HepG2 (cell line): Measurements from ENCODE around the gene APOL5. TPM values are rescaled to one million over a fixed set of nuclear protein-coding genes. Genes with fewer than 3 reads are reported as not detected.

Experiments used
- ATAC-seq: fragments of 200-7000 bp; cut with Tn5 transposase; 3 replicates; pipeline ENCODE4 v1.9.1; 2020; ENCODE audit warnings: mild to moderate bottlenecking, moderate library complexity
- BruUV-seq: library from RNA; stranded (reverse); fragments of 400-500 nt; replicated peaks from 2 replicates; lab custom pipeline; 2021; lab: Mats Ljungman, UMichigan
- CTCF ChIA-PET: fragments of 300-600 bp; formaldehyde crosslinking; extraction: SDS; loops from one replicate; lab custom pipeline; 2021; ENCODE audit warnings: low total read pairs, inconsistent platforms, low intra/inter-chr PET ratio; lab: Yijun Ruan, JAX
- POLR2A ChIA-PET: fragments of 350-600 bp; sonication (Branson Sonifier 250); formaldehyde crosslinking; loops from one replicate; lab custom pipeline; 2020; ENCODE audit warnings: antibody characterized with exemption, inconsistent platforms; lab: Yijun Ruan, JAX
- DNase-seq: peaks from one replicate; pipeline ENCODE4 v3.0.0-alpha.2; 2015; ENCODE audit warnings: low spot score
- FAIRE-seq: peaks from 3 replicates; lab custom pipeline; 2011; peaks lifted over from hg19 to GRCh38; lab: Jason Lieb, UNC
- H2AFZ ChIP-seq: one replicate; pipeline ENCODE4 v1.6.1; 2011; ENCODE audit warnings: low read length, inconsistent platforms
- H3K27ac ChIP-seq: fragments of 300-600 bp; 3 replicates; pipeline ENCODE4 v1.8.0; 2011; ENCODE audit warnings: mixed run types, mild to moderate bottlenecking, mixed read lengths, low read length, inconsistent platforms; ENCODE audit not compliant: insufficient read depth; ENCODE audit errors: extremely low read length
- H3K27me3 ChIP-seq, 2 experiments: fragments of 200-600 bp in 1 of 2; 2 replicates in 1 of 2; 3 replicates in 1 of 2; pipeline versions ENCODE4 v1.6.0 to v1.8.0; 2011; ENCODE audit warnings: low read length in 2 of 2, mild to moderate bottlenecking in 2 of 2, moderate library complexity in 2 of 2, inconsistent platforms in 1 of 2; ENCODE audit not compliant: insufficient read depth in 2 of 2, control insufficient read depth in 1 of 2
- H3K36me3 ChIP-seq, 2 experiments: fragments of 200-600 bp in 1 of 2; replicated peaks in 1 of 2; 2 replicates in 1 of 2; 3 replicates in 1 of 2; pipeline versions ENCODE4 v1.5.1 to v1.8.0; 2011; ENCODE audit warnings: low read length in 2 of 2, inconsistent platforms in 1 of 2; ENCODE audit not compliant: insufficient read depth in 2 of 2, control insufficient read depth in 1 of 2
- H3K4me1 ChIP-seq: 2 replicates; pipeline ENCODE4 v1.5.1; 2012; ENCODE audit warnings: low read length, inconsistent platforms; ENCODE audit not compliant: insufficient read depth
- H3K4me2 ChIP-seq: 2 replicates; pipeline ENCODE4 v1.6.0; 2011; ENCODE audit warnings: low read depth, low read length, inconsistent platforms
- H3K4me3 ChIP-seq, 3 experiments: fragments of 200-600 bp in 1 of 3; sonication (generic), shearing (Covaris generic) in 1 of 3; replicated peaks in 1 of 3; 2 replicates each; pipeline ENCODE4 v1.5.1; 2011 to 2016; ENCODE audit warnings: low read length in 3 of 3, inconsistent platforms in 2 of 3, low read depth in 2 of 3, mild to moderate bottlenecking in 2 of 3, control low read depth in 1 of 3, mixed read lengths in 1 of 3; ENCODE audit not compliant: insufficient read depth in 1 of 3
- H3K79me2 ChIP-seq: one replicate; pipeline ENCODE4 v1.6.1; 2011; ENCODE audit warnings: low read length, inconsistent platforms; ENCODE audit not compliant: insufficient read depth
- H3K9ac ChIP-seq: 2 replicates; pipeline ENCODE4 v1.6.0; 2011; ENCODE audit warnings: mild to moderate bottlenecking, low read depth, low read length, inconsistent platforms; ENCODE audit not compliant: insufficient read depth
- H3K9me3 ChIP-seq: 2 replicates; pipeline ENCODE4 v1.5.1; 2012; ENCODE audit warnings: mild to moderate bottlenecking, low read length
- H4K20me1 ChIP-seq: 2 replicates; pipeline ENCODE4 v1.6.0; 2011; ENCODE audit warnings: inconsistent platforms, mild to moderate bottlenecking, low read length, moderate library complexity; ENCODE audit not compliant: insufficient read depth
- AGO2 ChIP-seq: fragments of 200-400 bp; formaldehyde crosslinking; optimal IDR thresholded peaks from 2 replicates; pipeline ENCODE3; 2017; ENCODE audit warnings: mild to moderate bottlenecking, low read depth, low read length, moderate library complexity
- AKNA ChIP-seq: sonication (generic); formaldehyde crosslinking; IDR thresholded peaks from 2 replicates; pipeline ENCODE4 v1.4.0; 2020; ENCODE audit warnings: missing genetic modification reagents, borderline replicate concordance
- ARNT ChIP-seq: fragments of 450-650 bp; IDR thresholded peaks from 2 replicates; pipeline ENCODE4 v1.6.1; 2017
- DNMT3B ChIP-seq: conservative IDR thresholded peaks from 2 replicates; pipeline ENCODE4 v1.6.1; 2016; ENCODE audit warnings: missing biosample characterization, control low read depth
- ESRRA ChIP-seq: sonication (generic); formaldehyde crosslinking; IDR thresholded peaks from 2 replicates; pipeline ENCODE4 v1.5.1; 2020; ENCODE audit warnings: mild to moderate bottlenecking, low read depth, missing genetic modification reagents
- HES4 ChIP-seq: sonication (generic); formaldehyde crosslinking; IDR thresholded peaks from 2 replicates; pipeline ENCODE4 v1.9.0; 2021; ENCODE audit warnings: mild to moderate bottlenecking, missing genetic modification reagents, borderline replicate concordance
- HNRNPL ChIP-seq: fragments of 200-400 bp; formaldehyde crosslinking; IDR thresholded peaks from 2 replicates; pipeline ENCODE4 v1.6.1; 2017; ENCODE audit warnings: mild to moderate bottlenecking, low read depth, low read length
- NFE2 ChIP-seq: sonication (generic); formaldehyde crosslinking; IDR thresholded peaks from 2 replicates; pipeline ENCODE4 v1.4.0; 2020; ENCODE audit warnings: missing genetic modification reagents
- PAF1 ChIP-seq: IDR thresholded peaks from 2 replicates; pipeline ENCODE4 v1.6.1; 2016; ENCODE audit warnings: missing genetic modification reagents, missing compliant biosample characterization
- RFXANK ChIP-seq: IDR thresholded peaks from 2 replicates; pipeline ENCODE4 v1.6.1; 2016
- SMC3 ChIP-seq: IDR thresholded peaks from 2 replicates; pipeline ENCODE4 v1.6.1; 2011; ENCODE audit warnings: low read length, improper control_type of control experiment
- THAP7 ChIP-seq: sonication (generic); formaldehyde crosslinking; IDR thresholded peaks from 2 replicates; pipeline ENCODE4 v1.8.1; 2023; ENCODE audit warnings: mild to moderate bottlenecking, missing genetic modification reagents
- U2AF1 ChIP-seq: fragments of 200-400 bp; formaldehyde crosslinking; optimal IDR thresholded peaks from 2 replicates; pipeline ENCODE3; 2017; ENCODE audit warnings: mild to moderate bottlenecking, low read depth, low read length
- ZC3H4 ChIP-seq: sonication (generic); formaldehyde crosslinking; IDR thresholded peaks from 2 replicates; pipeline ENCODE4 v1.4.0; 2020; ENCODE audit warnings: missing genetic modification reagents, borderline replicate concordance
- ZNF251 ChIP-seq: sonication (generic); formaldehyde crosslinking; IDR thresholded peaks from 2 replicates; pipeline ENCODE4 v1.9.0; 2021; ENCODE audit warnings: mild to moderate bottlenecking, missing genetic modification reagents
- ZNF75D ChIP-seq: sonication (generic); formaldehyde crosslinking; IDR thresholded peaks from 2 replicates; pipeline ENCODE4 v1.8.1; 2023; ENCODE audit warnings: missing genetic modification reagents, mild to moderate bottlenecking, borderline replicate concordance
- WGBS: methylation state at CpG from one replicate; pipeline ENCODE4 v1.1.6; 2017; ENCODE audit warnings: low lambda C conversion rate; 5-methylcytosine and 5-hydroxymethylcytosine counted together
- in situ Hi-C: cut with HindIII; loops from 2 replicates; pipeline ENCODE4 v1.10.0; 2017; ENCODE audit warnings: low pct_unique_long_range_greater_than_20kb; ENCODE audit not compliant: extremely low pct_ligation_motif_present
- intact Hi-C: fragments of 100-400 bp; cut with micrococcal nuclease; formaldehyde crosslinking; loops from one replicate; pipeline ENCODE4 v1.10.0; 2022; ENCODE audit not compliant: unreplicated experiment
- polyA plus RNA-seq, 8 experiments: library from polyadenylated mRNA; depleted of rRNA in 3 of 8; stranded (reverse) in 7 of 8; unstranded in 1 of 8; fragments of >200 nt; fragmentation: Illumina TruSeq in 4 of 8; extraction: Trizol in 4 of 8; gene quantifications; 2 replicates each; pipeline versions ENCODE4 v1.2.1 to v1.2.3, GENCODE V29; 2011 to 2016; ENCODE audit warnings: low read depth in 4 of 8, missing spikeins in 1 of 8, mixed read lengths in 1 of 8; ENCODE audit not compliant: insufficient read depth in 1 of 8
- total RNA-seq, 5 experiments: library from RNA; depleted of rRNA; stranded (reverse); fragments of >200 nt; fragmentation: Illumina TruSeq; extraction: Trizol; gene quantifications; 2 replicates each; pipeline ENCODE4 v1.2.3, GENCODE V29; 2016; ENCODE audit warnings: low read depth in 1 of 5
- TF ChIP-seq, protein P1 (sequence below): sonication (generic); formaldehyde crosslinking; IDR thresholded peaks from 2 replicates; pipeline ENCODE4 v1.8.0; 2022; ENCODE audit warnings: mild to moderate bottlenecking, missing genetic modification reagents, borderline replicate concordance
- TF ChIP-seq, protein P2 (sequence below): sonication (generic); formaldehyde crosslinking; IDR thresholded peaks from 2 replicates; pipeline ENCODE4 v1.4.0; 2020; ENCODE audit warnings: mild to moderate bottlenecking, low read depth, missing genetic modification reagents

Gene APOL5
- total and polyA plus RNA-seq, 2 of the 13 experiments (the other 11 are each of a cell fraction or from before 2014, with no cell fraction given) = not detected

- H3K4me1 ChIP-seq = peaks cover 8% of the 10 kb centered on the region; the same call in 1 of the 2 replicates
- no peak overlapping the region for H3K4me2 ChIP-seq
- WGBS = 97% methylated on average over 5 of the region's 5 CpGs
- ChIA-PET CTCF (no interaction called here), POLR2A (no interaction called here)
- H4K20me1 ChIP-seq = no peaks in the 10 kb centered on the region
- intact Hi-C loops (no loop called here), in situ Hi-C loops (loop anchor here (10.0 to 25.0 kb wide), 3 partner anchors 101 to 376 kb away; no protein-coding TSS in a partner anchor)
- ATAC-seq (no peak), FAIRE-seq (no peak), DNase-seq (no peak)
- H3K27ac ChIP-seq = no peak overlapping the region
- H2AFZ ChIP-seq = no peak overlapping the region
- BruUV-seq = no TSS peak
- H3K9ac ChIP-seq = no peak overlapping the region
- H3K9me3 ChIP-seq = no peaks in the 10 kb centered on the region
- H3K27me3 ChIP-seq = peaks cover 0 to 9% of the 10 kb centered on the region in 2 experiments; a peak in 1 of 5 replicates
- no peaks in the 10 kb centered on the region for H3K79me2 ChIP-seq
- no peak overlapping the region for H3K4me3 ChIP-seq
- TF ChIP-seq ESRRA (CRISPR knock-in tag) = no peak
- TF ChIP-seq THAP7 (CRISPR knock-in tag) = no peak
- no peak for TF ChIP-seq HES4 (CRISPR knock-in tag)
- TF ChIP-seq NFE2 (CRISPR knock-in tag) = no peak
- TF ChIP-seq U2AF1 = no peak
- no peak for TF ChIP-seq ZC3H4
- TF ChIP-seq PAF1 (CRISPR knock-in tag) = no peak
- no peak for TF ChIP-seq RFXANK
- TF ChIP-seq DNMT3B (CRISPR knock-in tag) = no peak
- no peak for TF ChIP-seq ZNF251 (CRISPR knock-in tag)
- no peak for TF ChIP-seq ARNT
- TF ChIP-seq, protein P1, sequence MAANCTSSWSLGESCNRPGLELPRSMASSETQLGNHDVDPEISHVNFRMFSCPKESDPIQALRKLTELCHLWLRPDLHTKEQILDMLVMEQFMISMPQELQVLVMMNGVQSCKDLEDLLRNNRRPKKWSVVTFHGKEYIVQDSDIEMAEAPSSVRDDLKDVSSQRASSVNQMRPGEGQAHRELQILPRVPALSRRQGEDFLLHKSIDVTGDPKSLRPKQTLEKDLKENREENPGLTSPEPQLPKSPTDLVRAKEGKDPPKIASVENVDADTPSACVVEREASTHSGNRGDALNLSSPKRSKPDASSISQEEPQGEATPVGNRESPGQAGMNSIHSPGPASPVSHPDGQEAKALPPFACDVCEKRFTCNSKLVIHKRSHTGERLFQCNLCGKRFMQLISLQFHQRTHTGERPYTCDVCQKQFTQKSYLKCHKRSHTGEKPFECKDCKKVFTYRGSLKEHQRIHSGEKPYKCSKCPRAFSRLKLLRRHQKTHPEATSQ = no peak
- no peak for TF ChIP-seq AGO2
- TF ChIP-seq, protein P2, sequence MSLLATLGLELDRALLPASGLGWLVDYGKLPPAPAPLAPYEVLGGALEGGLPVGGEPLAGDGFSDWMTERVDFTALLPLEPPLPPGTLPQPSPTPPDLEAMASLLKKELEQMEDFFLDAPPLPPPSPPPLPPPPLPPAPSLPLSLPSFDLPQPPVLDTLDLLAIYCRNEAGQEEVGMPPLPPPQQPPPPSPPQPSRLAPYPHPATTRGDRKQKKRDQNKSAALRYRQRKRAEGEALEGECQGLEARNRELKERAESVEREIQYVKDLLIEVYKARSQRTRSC (CRISPR knock-in tag) = no peak
- no peak for TF ChIP-seq ZNF75D (CRISPR knock-in tag)
- TF ChIP-seq HNRNPL = no peak
- TF ChIP-seq AKNA (CRISPR knock-in tag) = no peak
- TF ChIP-seq SMC3 = no peak
- 0 out of 5 replicates have a peak, but pooled peaks cover 0 to 1% of the 10 kb centered on the region in 2 experiments for H3K36me3 ChIP-seq
These were observed 18.5 kb downstream of the APOL5 start for GRCh38 chr22:35736166-35736565.
